Measurements from ENCODE around the gene C2orf66. TPM values are rescaled to one million over a fixed set of nuclear protein-coding genes. Genes with fewer than 3 reads are reported as not detected.
A peak's percentile ranks its signal among the peaks of the same experiment; 100 is the strongest.

C2orf66 gene
- total RNA-seq (2014; rRNA removed; shearing (Covaris generic)): not detected in 2 replicates

- no peak for DNase-seq (ENCODE audit: low spot score)
These were observed at the start of gene C2orf66 for GRCh38 chr2:196809260-196809659. C2orf66 (minus strand) TSS chr2:196809355; CDS start chr2:196809336, 19 bp downstream.

DNA sequence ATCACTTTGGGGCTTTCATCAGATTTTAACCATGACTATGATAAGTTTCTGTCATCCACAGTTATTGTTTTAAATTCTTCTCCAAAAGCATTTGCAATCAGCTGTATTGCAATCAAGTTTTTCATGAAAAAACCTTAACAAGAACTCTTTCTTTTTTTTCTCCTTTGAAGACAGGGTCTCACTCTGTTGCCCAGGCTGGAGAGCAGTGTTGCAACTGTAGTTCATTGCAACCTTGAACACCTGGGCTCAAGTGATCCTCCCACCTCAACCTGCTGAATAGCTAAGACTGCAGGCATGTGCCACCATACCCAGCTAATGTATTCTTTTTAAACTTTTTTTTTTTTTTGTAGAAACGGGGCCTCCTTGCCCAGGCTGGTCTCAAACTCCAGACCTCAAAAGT lies 45.5 kb upstream of the C2orf66 start:
- DNase-seq (ENCODE audit: low spot score): no peak

- DNase-seq (ENCODE audit: low spot score): peak; percentile 58
These were observed 44.3 kb upstream of the C2orf66 start for GRCh38 chr2:196853301-196854087.

DNA sequence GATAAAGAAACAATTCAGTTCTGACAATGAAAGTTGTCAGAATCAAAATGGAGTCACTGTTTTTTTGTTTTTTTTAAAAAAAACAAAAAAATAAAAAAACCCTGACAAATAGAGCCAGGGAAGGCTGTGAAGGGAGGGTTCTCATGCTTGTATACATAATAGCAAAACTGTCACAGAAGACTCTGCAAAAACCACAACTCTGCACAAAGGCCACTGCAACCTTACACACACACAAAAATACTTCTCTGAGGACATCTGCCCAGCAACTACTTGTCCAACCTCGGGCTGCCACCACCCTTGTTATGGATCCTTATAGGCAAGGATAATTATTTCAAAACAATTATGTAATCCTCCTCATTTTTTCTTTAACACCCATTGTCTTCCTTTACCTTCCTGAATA lies 41.9 kb upstream of the C2orf66 start:
- no peak for DNase-seq (ENCODE audit: low spot score)

- DNase-seq (ENCODE audit: low spot score): peak; percentile 77
These were observed 40.7 kb upstream of the C2orf66 start for GRCh38 chr2:196849895-196850294.

GRCh38 chr2:196846295-196846694 lies 37.1 kb upstream of the C2orf66 start:
- DNase-seq (ENCODE audit: low spot score): no peak

- no peak for DNase-seq (ENCODE audit: low spot score)
These were observed 36.2 kb upstream of the C2orf66 start for GRCh38 chr2:196845371-196845770.

GRCh38 chr2:196840171-196840570 lies 31.0 kb upstream of the C2orf66 start:
- no peak for DNase-seq (ENCODE audit: low spot score)

DNA sequence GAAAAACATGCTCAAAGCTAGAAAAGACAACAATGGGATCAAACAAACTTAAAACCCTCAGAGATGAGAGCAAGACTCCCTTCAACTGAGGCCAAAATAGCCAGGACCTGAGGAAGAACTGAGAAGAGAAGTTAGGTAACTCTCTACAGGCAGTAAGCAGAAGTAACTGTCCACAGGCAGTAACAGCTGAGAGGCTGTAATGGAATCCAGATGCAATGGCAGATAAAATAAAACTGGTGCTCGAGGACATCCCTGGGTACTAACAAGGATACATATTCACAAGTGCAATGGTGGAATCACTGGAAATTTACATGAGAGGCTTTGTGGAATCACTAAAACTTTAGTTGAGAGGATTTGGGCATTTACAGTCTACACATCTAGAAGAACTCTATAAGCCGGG lies 30.4 kb upstream of the C2orf66 start:
- DNase-seq (ENCODE audit: low spot score): no peak

- no peak for DNase-seq (ENCODE audit: low spot score)
These were observed 27.3 kb upstream of the C2orf66 start for GRCh38 chr2:196836440-196836839.

DNA sequence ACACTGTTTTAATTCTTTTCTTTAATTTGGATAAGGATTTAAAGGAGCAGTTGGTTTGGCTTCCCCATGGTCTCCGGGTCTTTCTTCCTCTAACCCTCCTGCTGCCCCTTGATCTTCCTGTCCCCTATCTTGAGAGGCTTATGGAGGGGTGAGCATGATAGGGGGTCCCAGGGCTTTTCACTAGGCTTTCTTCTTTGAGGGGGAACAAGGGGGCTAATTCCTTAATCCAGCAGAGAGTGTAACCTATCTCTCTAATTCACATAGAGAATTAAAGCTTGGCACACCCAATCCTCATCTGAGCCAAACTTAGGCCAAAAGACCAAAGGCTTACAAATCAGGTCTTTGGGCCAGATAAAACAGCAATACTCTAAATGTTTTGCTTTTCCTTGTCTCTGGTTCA lies 21.5 kb upstream of the C2orf66 start:
- no peak for DNase-seq (ENCODE audit: low spot score)

- DNase-seq (ENCODE audit: low spot score): no peak
These were observed 18.2 kb upstream of the C2orf66 start for GRCh38 chr2:196827356-196827755.

DNA sequence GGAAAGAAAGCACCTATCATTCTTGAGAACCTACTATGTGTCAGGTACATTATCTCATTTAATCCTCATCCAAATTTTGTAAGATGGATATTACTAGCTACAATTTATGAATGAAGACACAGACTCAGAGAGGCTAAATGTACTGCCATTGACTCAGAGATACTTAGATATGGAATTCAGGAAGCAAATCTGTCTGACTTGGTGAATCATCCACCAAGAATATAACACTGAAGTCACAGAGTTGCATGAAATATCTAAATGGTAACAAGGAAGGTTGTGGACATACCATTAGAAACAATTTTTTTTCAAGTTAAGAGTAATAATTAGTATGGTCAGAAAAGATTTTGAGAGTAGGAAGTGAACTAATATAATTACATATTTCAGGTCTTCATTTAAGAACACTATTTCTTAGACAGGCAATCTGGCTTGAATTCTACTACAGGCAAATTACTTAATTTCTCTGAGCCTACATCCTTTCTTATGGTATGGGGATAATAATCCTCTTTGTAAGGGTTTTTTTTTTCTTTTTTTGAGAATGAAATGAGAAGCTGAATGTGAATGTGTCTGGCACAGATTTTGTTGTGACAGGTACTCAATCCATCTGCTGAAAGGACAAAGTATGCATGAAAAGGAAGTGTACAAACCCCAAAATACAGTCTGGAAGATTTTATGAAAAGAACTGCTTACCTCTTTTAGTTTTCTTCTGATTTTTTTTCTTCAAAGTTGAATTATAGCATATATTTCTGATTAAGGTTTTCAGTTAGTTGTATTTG lies 14.8 kb upstream of the C2orf66 start:
- no peak for DNase-seq (ENCODE audit: low spot score)

DNA sequence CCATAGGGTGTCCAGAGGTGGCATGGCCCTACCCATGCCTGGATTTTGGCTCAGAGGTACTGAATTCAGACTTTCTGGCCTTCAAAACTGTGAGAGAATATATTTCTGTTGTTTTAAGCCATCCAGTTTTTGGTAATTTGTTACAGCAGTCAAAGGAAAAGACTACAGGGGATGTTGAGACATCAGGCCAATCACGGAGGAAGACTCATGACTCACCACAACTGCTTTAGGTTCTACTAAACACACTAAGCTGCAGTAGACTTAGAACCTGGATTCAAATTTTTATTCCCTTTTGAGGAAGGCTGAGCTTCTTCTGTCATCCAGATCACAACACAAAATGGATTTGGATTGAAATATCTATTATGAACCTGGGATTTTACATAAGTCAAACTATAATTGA lies 12.0 kb upstream of the C2orf66 start:
- DNase-seq (ENCODE audit: low spot score): no peak

- peak; percentile 26 for DNase-seq (ENCODE audit: low spot score)
These were observed 981 bp downstream of the C2orf66 start for GRCh38 chr2:196808083-196808665.

DNA sequence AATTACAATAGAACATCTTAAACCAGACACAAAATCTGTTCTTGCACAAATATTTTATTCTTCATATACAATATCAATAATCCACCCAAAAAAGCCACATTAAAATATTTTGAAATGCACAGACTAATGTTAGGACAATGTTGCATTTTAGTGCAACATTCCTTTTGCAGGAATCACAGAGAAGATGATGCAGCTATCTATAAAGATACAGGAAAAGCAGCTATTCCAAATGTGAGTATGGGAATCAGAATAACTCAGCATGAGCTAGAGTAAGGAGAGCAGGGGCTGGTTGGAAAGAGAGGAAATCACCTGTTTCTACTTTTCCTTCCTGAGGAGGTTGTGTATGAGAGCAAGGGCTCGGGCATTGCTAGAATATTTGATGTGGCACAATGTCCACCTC lies 4.8 kb downstream of the C2orf66 start:
- DNase-seq (ENCODE audit: low spot score): no peak

- DNase-seq (ENCODE audit: low spot score): no peak
These were observed 6.8 kb downstream of the C2orf66 start for GRCh38 chr2:196802401-196802800.

GRCh38 chr2:196801674-196802261 lies 7.4 kb downstream of the C2orf66 start:
- no peak for DNase-seq (ENCODE audit: low spot score)

GRCh38 chr2:196798980-196799379 lies 10.2 kb downstream of the C2orf66 start:
- no peak for DNase-seq (ENCODE audit: low spot score)

DNA sequence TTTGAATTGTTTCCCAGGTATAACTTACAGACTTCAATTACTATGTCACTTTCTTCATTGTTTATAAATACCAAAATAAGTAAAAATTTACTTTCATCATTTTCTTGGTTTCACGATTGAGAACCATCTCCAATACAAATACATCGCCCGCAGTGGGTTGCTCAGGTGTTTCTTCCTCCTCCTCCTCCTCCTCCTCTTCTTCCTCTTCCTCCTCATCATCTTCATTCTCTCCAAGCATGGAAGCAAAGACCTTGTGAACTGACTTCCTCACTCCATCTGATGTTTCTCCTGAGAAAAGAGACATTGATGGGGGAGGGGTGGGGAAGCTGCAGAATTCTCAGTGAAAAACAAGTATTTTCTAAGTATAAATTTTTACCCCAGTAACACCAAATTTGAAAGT lies 16.3 kb downstream of the C2orf66 start:
- DNase-seq (ENCODE audit: low spot score): no peak

DNA sequence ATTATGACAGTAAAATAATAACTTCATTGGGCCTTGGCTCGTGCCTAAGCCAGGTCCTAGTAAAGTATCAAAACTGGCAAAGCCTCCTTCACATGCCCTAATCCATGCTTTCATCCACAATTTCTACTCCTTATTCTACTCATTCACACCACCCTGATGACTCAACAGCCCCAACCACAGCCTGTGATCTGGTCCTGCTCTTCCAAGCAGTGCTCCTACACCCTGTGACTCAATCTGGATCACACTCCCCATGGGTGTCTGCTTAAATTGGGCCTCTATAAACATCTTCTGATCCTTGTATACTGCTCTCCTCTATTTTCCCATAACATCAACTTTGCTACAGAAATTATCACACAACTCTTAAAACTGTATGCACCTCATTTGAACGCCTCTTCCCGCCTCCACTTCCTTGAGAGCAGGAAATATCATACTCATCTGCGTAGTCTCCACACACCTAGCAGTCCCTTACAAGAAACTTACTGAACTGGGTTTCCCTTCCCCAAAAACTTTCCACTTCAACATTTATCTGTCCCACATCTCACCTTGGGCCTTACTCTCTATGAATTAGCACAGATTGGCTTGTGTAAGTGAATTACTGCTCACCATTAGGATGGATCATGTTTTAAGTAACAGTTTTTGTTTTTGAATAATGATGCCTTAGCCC lies 25.6 kb downstream of the C2orf66 start:
- DNase-seq (ENCODE audit: low spot score): no peak

- no peak for DNase-seq (ENCODE audit: low spot score)
These were observed 42.1 kb downstream of the C2orf66 start for GRCh38 chr2:196767101-196767500.
